Measurements from ENCODE around the gene WDFY4. TPM values are rescaled to one million over a fixed set of nuclear protein-coding genes. Genes with fewer than 3 reads are reported as not detected.

Gene WDFY4
- polyA plus RNA-seq, 3 donors, result 1.1 to 2.4 (median 2.4) TPM

DNA sequence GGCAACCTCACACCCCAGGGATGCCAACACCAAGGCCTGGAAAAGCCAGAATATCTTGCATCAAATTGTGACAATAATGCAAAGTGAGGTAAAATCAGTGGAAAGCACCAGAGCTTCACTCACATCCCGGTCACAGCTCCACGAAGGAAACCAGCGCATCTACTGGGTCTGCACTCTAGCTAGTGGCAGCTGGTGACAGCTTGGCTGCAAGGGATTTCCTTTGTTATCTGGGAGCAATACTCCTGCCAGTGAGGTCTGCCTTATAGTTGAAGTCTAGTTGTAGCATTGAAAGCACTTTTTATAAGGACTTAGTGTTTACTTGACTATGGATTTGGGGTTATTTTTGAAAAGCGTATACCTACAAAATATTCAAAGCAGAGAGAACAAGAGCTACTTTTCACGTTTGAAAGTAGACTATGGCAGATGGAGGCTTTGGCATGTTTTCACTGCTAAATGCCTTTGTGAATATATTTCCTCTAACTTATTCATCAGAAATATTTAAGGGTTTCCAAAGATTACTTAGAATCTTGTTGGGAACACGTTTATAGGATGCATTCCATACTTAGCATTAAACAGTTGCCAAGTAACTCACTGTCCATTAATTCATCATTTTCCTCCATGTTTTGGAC, 26.1 kb downstream of the WDFY4 start:
- DNase-seq, result no peak

DNA sequence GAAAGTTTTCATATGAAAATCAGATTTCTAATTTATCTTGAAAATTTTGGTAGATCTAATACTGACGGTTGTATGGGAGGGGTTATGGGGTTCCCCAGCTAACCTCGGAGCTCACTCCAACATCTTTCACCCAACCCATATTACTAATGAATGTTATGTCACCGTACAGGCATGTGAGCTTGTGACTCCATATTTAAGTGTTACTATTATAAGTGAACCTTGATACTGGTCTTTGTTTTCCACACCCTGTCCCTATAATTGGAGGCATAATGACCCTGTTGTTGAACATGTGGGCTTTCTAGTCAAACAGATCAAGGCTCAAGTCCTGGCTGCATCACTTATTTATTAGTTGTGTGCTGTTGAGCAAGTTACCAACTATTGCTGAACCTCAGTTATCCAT, 27.2 kb downstream of the WDFY4 start:
- no peak for DNase-seq

DNA sequence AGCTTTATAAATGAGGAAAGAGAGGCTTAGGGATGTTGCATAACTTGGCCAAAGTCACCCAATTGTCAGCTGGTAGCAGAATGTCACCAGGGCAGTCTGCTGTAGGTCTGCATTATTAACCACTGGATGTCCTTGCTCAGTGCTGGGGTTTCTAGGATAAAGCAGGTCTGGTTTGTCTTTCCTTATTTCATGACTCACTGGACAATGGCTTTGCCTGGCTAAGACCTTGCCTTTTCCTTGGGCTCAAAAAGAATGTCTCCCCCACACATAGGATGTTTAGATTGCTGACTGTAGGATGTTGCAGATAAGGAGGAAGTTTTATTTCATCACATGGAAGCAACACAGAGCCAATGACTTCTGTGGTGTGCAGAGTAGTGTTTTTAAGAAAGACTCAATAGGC, 29.4 kb downstream of the WDFY4 start:
- DNase-seq, result no peak

DNA sequence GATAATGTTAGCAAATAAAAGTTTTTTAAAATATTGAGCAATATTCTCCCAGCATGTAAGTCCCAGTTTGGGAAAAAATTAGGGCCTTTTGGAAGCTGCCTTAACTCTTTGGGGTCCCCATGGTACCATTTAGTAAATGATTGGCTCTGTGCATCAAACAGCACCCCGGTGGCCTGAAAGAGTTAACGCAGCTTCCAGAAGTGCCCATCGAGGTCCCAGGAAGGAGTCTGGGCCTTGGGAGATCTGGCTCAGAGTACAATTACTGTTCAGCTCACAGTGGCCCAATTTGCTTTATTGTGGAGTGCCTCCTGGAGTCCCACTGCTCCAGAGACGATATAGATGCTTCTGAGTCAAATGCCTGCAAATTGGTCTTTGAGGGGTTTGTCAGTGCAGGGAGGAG, 31.7 kb downstream of the WDFY4 start:
- no peak for DNase-seq

DNA sequence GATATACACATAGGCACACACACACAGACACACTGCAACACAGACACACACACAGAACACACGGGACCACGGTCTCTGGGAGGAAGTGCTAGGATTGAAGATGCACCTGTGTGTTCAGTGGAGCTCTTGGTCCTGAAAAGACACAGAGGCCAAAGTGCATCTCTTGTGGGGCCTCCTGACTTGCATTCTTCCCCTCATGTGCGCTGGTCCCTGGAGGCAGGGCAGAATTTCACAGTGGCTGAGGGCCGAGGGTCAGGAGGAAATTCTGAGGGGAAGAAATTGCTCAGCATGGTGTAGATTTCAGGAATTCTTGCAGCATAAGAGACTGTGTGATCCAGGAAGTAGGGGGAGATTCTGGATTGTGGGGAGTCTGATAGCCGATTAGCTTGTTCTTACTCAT, 35.9 kb downstream of the WDFY4 start:
- no peak for DNase-seq

DNA sequence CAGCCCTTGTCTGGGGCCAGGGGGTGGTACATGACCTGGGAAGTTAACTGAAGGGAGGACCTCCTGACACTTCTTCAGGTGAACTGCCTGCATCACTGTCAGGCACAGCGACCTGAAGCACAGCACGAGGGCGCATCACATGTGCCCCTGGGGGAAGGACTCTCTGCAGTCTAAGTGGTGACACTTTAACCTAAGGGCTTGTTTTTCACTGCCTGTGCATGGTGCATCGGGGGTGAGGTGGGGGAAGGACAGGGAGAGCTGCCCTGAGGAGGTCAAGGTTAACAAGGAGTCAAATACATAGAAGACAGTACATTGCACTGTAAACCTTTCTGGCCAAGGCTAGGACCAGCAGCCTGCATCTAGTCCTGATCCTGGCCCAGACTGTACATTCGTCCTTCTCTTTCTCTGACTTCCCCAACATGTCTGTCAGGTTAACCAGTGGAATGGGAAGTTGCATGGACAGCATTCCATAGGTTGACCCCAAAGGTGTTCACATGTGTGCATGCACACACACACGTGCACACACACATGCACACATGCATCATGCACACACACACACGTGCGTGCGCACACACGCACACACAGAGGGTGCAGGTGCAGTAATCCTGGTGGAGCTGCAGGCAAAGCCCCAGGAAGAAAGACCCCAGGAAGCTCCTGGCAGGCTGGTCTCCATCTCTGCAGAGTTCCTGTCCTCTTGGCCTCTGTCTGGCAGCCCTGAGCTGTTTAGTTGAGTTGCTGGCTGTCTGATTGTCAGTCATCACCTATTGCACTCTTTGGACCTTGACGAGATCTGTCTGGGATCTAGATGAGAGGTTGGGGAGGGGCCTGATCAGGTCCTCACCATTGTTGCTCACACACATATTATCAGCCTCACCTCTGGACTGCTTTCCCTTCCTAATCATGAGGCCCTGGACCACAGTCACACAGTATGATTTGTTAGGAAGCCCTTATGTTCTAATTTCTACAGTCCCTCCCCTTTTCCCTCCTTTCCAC, 37.8 kb downstream of the WDFY4 start:
- no peak for DNase-seq

DNA sequence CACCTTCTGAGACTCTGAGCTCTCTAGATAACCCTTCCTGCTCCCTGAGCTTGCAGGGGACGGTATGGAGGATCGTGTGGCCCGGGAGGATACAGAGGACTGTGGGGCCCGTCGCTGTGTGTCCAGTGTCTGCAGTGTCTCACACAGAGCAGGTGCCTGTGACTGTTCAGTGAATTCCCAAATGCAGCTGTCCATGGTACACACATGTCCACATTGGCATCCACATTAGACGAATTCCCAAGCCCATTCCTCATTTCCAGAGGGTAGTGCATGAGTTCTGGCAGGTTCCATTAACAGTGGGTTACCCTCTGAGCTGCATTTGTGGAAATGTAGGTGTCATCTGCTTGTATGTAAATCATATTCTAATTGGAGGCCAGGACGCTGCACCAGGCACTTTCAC, 39.5 kb downstream of the WDFY4 start:
- DNase-seq, result no peak

DNA sequence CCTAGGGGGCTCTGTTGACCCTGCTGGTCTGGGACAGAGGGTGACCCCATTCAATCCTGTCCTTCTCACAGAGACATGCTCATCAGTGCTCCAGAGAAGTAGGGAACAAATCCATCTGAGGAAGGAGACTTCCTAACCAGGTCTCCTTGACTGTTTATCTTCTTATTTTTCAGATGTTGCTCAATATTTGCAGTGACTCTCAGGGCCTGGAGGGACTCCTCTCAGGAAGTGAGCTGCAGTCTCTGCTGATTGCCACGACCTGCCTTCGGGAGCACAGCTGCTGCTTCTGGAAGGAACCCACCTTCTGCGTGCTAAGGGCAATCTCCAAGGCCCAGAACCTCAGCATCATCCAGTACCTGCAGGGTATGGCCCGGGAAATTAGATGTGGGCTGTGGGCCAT, 41.0 kb downstream of the WDFY4 start:
- no peak for DNase-seq

DNA sequence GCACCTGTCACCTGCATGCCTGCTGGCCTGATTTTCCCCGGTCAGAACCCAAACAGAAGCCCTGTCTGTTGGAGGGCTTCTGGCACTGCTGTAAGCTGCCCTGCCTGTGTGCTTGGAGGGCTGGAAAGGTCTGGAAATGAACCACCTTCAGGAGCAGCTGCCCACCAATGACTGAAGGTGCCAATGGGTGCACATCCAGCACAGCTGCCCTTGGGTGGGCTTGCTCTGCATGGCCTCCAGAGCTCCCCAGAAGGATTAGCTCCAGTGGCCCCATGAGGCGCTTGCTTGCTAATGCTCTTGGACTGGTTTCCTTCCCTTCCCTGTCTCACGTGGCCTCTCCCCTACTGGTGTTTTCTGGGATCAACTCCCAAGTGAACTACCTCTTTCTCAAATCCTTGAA, 43.2 kb downstream of the WDFY4 start:
- DNase-seq, result no peak

DNA sequence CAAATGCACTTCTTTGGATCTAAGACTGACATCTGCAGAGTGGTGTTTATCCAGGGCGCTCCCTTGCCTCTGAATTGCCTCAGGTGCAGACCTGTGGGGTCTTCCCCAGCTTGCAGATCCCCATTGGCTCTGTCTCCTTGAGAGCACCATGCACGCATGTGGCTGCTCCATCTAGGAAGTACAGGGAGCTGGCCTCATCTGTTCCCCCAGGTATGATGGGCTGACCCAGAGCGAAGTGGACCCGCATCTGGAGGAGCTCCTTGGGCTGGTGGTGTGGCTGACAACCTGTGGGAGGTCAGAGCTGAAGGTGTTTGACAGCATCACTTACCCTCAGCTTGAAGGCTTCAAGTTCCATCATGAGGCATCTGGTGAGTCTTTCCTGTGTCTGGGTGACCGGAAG, 44.5 kb downstream of the WDFY4 start:
- DNase-seq, result no peak

DNA sequence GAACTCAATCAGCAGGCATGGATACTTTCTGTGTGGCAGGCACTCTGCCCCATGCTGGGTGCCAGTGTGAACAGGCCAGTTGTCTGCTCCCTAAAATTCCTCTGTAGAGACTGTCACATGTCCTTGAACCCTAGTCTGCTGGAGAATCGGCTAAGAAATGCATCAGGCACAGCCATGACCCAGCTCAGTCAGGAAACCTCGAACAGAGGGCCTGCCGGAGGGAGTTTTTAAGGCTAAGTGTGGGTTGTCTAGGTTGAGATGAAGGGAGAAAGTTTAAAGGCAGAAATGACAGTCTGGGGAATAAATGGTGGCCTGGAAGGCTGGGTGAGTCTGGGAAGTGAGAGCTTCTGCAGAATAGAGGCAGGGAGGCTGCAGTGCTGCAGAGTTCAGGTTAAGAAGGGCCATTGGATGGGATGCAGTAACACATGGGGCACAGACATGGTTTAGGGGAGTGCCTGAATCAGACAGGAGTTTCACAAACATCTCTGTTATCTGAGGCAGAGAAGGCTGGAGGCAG, 45.3 kb downstream of the WDFY4 start:
- no peak for DNase-seq

DNA sequence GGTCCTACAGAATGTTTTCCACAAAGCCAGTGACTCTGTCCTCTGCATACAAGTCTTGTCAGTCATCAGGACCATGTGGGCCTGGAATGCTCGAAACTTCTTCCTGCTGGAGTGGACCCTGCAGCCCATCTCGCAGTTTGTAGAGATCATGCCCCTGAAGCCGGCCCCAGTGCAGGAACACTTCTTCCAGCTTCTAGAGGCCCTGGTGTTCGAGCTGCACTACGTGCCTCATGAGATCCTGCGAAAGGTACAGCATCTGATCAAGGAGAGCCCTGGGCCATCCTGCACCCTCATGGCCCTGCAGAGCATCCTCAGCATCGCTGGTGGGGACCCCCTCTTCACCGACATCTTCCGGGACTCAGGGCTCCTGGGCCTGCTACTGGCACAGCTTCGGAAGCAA, 46.5 kb downstream of the WDFY4 start:
- DNase-seq, result no peak

DNA sequence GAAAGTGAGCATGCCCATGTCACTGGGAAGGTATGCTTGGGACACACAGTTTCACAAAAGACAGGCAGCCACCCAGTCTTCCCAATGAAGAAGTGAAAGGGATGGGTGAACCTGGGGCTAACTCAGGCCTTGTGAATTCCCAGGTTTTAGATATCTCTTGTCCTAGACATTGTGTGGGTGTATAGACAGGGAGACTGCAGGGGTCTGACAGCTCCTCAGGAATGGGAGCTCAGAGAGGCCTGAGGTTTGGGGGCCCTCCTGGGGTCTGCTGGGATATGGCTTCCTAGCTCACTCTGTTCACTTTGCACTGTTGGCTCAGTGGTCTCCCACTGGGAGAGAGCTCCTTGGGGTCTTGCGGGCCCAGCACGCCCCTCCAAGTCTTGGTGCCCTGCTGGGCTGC, 47.0 kb downstream of the WDFY4 start:
- DNase-seq, result no peak

DNA sequence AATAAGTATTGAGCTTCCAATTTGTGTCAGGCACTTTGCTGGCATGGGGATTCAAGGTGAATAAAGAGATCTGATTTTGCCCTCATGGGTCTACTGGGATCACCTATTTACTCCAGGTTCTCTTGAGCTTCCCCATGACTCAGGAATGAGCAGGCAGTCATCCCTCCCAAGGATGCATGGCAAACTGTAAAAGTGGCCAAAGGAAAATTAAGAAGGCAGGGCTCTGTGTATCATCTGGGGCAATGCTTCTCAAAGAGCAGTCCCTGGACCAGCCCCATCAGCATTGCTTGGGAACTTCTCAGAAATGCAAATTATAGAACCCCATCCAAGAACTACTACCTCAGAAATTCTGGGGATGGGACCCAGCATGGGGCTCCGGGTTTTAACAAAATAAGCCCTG, 48.7 kb downstream of the WDFY4 start:
- no peak for DNase-seq

DNA sequence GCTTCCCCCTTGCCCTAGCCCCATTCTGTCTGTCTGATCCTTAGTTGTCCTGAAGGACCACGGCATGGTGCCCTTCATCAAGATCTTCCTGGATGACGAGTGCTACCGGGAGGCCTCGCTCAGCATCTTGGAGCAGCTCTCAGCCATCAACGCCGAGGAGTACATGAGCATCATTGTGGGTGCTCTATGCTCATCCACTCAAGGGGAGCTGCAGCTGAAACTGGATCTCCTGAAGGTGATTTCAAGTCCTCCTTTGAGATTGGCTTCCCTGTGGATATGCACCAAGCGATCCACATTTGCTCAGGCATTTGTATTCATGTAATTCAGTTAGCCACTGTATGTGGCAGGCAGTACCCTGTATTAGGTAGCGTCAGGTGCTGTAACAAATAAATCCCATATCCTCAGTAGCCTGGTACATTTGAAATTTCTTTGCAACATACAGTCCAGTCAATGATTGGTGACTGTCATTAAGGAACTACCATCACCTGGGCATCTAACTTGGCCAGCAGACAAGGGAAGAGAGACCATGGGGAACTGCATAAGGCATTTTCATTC, 51.2 kb downstream of the WDFY4 start:
- no peak for DNase-seq

DNA sequence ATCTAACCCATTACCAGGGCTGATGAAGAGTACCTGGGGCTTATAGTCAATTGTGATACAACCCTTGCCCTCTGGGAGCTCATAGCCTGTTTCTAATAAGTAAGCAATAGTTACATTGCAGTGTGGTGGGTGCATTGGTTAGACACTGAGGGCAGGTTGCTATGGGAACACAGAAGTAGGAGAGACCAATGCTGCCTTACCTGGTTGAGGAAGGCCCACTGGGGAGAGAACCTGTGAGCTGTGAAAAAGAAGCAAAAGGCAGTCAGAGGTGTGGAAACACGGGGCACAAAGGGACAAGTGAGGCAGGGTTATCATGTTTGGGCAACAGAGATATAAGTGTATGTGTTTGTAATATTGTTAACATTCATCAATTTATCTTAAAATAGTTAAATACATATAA, 51.9 kb downstream of the WDFY4 start:
- DNase-seq, result no peak

DNA sequence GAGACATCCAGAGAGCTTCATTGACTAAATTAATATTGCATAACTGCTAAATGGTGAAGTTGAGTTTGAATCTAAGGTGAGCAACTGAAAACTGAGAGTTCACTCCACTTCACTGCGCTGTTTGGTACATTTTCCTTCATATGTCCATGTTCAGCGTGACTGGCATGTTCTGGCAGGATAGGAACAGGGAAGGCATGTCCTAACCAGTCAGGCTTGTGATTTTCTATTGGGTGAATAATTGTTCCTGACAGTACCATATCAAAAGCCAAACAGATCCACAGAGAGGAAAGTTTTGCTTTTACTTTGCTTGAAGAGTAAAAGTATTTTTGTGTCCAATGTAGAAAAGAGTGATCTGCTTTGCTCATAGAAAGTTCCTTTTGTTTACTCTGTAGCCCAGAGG, 53.2 kb downstream of the WDFY4 start:
- DNase-seq, result no peak

DNA sequence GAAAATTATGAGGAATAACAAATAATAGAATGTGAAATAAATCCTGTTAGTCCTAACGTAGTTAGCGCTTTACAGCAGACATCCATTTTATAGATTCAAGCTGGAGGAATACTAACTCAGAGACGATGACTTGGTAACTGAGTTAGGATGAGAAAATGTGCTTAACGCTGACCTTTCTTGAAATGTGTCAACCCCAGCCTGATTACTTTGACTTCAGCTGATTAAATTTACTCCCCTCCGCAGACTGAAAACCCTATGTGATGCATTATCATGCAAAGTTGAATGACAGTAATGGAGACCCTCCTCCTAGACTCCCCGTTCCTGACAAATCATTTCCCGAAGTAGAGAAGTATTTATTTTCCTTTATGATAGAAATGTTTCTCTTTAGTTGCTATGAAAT, 54.5 kb downstream of the WDFY4 start:
- no peak for DNase-seq

DNA sequence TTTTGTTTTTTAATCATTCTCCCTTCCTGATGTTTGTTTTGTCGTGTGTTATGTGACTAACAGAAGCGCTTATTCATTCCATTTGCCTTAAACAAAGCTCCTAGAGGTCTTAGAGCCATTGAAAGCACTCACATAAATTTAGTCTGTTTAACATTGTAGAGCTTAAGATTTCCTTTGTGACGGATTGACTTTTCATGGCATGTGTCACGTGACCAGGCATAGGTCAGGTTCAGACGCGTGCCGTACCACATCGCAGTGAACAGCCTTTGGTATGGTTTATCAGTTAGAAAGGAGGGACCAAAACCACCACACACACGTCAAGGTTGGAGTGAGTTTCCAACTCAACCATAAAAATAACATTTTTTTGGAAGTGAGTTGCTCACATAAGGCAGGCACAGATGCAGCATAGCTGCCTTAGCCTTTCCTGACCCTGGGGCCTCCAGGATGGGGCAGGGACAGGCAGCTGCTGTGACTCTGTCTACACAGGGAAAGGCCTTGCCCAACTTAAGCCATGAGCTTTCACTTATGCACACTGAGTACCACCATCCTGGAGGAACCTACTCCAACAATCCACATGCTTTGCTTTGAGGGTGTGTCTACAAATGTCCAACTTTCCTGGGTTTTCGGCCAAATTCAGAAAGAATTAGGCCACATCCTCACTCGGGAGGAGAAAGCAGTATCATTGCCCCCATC, 55.5 kb downstream of the WDFY4 start:
- no peak for DNase-seq

DNA sequence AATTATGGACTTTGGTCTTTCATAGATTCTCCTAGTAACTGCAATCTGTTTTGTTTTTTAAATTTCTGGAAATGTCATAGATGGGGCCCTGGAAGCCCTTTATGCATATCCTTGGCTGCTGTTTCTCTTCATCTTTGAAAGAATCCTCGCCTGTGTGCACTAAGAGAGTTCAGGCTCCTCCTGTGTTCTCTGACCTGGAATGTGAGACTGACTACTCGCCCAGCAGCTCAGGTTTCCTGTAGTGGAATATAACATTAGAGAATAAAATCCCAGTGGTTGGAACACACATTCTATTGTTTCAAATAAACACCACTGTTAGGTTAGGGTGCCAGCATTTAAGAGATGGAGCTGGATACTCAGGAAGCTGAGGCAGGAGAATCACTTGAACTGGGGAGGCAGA, 56.3 kb downstream of the WDFY4 start:
- peak; percentile 9 for DNase-seq

DNA sequence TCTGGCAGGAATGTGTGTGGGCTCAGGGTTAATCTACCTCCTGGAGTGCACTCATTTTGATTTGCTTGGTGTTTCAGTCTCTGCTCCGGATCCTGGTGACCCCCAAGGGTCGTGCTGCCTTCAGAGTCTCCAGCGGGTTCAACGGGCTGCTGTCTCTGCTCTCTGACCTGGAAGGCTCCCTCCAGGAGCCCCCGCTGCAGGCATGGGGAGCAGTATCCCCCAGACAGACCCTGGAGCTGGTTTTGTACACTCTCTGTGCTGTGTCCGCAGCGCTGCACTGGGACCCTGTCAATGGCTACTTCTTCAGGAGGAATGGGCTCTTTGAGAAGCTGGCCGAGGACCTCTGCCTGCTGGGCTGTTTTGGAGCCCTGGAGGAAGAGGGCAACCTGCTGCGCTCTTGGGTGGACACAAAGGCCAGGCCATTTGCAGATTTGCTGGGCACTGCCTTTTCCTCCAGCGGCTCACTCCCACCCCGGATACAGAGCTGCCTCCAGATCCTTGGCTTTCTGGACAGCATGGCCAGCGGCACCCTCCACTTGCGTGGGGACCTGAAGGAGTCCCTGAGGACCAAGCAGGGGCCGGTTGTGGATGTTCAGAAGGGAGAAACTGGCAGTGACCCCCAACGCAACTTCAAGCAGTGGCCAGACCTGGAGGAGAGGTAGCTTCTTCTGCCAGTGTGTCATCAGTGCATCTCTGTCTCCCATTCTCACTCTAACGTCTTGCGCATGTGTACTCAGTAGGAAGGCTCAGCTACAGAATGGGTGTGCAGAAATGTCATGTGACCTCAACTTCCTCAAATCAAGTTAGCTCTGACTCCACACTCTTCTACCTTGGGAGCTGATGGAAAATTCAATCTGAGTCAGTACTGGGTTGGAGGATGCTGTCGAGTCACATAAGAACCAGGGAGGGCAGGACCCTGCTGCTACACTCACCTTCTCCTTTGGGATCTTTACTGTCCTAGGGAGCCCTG, 58.5 kb downstream of the WDFY4 start:
- DNase-seq, result no peak

Data from renal pelvis (tissue), 4 donors.